Ovary (tissue), 3 donors: ENCODE data around the gene ZBED4.

Experiments
- EP300 ChIP-seq: sonication (generic); formaldehyde crosslinking; IDR thresholded peaks from one replicate; pipeline ENCODE4 v1.6.1; 2017; ENCODE audit warnings: antibody characterized with exemption
- POLR2A ChIP-seq: fragments of 450-650 bp; IDR thresholded peaks from one replicate; pipeline ENCODE4 v1.6.1; 2017; ENCODE audit warnings: antibody characterized with exemption, mild to moderate bottlenecking, moderate library complexity
- TF ChIP-seq, protein P1 (sequence below), 3 donors: fragments of 450-650 bp in 2 of 3; fragments of 200-600 bp in 1 of 3; IDR thresholded peaks; one replicate each; pipeline versions ENCODE4 v1.5.1 to v1.8.0; 2016 to 2022; ENCODE audit warnings: antibody characterized with exemption in 3 of 3, mild to moderate bottlenecking in 1 of 3
- donor health status: DM: no; HTN: no; CAD: no.

DNA sequence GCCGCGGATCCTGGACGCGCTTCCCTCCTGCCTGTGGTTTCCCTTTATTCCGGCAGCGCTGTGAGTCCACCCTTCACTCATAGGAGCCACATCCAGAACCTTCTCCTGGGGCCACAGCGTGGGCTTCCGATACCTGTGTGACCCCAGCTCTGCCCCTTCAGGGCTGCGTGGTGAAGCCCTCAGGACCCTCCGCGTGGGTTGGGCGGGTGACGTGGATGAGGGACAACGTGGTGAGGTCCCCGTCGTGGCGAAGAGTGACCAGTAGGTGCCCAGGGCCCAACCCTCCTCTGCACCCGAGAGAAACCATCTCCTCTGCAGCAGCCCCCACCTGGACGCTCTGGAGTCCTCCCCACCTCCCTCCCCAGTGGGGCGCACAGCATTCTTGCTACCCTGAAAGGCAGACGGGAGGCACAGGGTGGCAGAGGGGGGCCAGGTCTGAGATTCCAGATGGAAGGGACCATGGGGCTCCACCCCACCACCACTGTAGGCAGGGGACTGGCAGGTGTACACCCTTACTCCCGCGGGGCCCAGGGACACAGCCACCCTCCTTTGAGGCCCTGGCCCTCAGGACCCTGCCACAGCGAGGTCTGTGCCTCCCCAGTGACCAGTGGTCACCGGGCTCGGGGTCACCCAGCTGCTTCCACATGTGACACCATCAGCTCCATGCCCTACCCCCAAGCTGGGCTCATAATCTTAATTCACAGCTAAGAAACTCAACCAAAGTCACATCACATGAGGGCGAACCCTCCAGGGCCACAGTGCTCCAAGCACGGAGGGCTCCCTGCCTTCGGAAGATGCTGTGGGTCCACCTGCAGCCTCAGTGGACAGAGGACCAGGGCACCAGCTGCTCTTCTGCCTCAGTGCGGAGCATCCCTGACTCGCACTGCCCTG, 3.4 kb upstream of the ZBED4 start:
- TF ChIP-seq, protein P1, sequence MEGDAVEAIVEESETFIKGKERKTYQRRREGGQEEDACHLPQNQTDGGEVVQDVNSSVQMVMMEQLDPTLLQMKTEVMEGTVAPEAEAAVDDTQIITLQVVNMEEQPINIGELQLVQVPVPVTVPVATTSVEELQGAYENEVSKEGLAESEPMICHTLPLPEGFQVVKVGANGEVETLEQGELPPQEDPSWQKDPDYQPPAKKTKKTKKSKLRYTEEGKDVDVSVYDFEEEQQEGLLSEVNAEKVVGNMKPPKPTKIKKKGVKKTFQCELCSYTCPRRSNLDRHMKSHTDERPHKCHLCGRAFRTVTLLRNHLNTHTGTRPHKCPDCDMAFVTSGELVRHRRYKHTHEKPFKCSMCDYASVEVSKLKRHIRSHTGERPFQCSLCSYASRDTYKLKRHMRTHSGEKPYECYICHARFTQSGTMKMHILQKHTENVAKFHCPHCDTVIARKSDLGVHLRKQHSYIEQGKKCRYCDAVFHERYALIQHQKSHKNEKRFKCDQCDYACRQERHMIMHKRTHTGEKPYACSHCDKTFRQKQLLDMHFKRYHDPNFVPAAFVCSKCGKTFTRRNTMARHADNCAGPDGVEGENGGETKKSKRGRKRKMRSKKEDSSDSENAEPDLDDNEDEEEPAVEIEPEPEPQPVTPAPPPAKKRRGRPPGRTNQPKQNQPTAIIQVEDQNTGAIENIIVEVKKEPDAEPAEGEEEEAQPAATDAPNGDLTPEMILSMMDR (IDR thresholded peaks at IDR 0.05) = no peak
- TF ChIP-seq POLR2A = no peak
- no peak for TF ChIP-seq EP300
